HepG2 (cell line): ENCODE results near the gene PRSS2. TPM values are rescaled to one million over a fixed set of nuclear protein-coding genes. Genes with fewer than 3 reads are reported as not detected.

Source experiments
- ATAC-seq: fragments of 200-7000 bp; cut with Tn5 transposase; 3 replicates; pipeline ENCODE4 v1.9.1; 2020; ENCODE audit warnings: mild to moderate bottlenecking, moderate library complexity
- BruUV-seq: library from RNA; stranded (reverse); fragments of 400-500 nt; replicated peaks from 2 replicates; lab custom pipeline; 2021; lab: Mats Ljungman, UMichigan
- CTCF ChIA-PET: fragments of 300-600 bp; formaldehyde crosslinking; extraction: SDS; loops from one replicate; lab custom pipeline; 2021; ENCODE audit warnings: low total read pairs, inconsistent platforms, low intra/inter-chr PET ratio; lab: Yijun Ruan, JAX
- POLR2A ChIA-PET: fragments of 350-600 bp; sonication (Branson Sonifier 250); formaldehyde crosslinking; loops from one replicate; lab custom pipeline; 2020; ENCODE audit warnings: antibody characterized with exemption, inconsistent platforms; lab: Yijun Ruan, JAX
- DNase-seq: peaks from one replicate; pipeline ENCODE4 v3.0.0-alpha.2; 2015; ENCODE audit warnings: low spot score
- FAIRE-seq: peaks from 3 replicates; lab custom pipeline; 2011; peaks lifted over from hg19 to GRCh38; lab: Jason Lieb, UNC
- H2AFZ ChIP-seq: one replicate; pipeline ENCODE4 v1.6.1; 2011; ENCODE audit warnings: low read length, inconsistent platforms
- H3K27ac ChIP-seq: fragments of 300-600 bp; 3 replicates; pipeline ENCODE4 v1.8.0; 2011; ENCODE audit warnings: mixed run types, mild to moderate bottlenecking, mixed read lengths, low read length, inconsistent platforms; ENCODE audit not compliant: insufficient read depth; ENCODE audit errors: extremely low read length
- H3K27me3 ChIP-seq, 2 experiments: fragments of 200-600 bp in 1 of 2; 2 replicates in 1 of 2; 3 replicates in 1 of 2; pipeline versions ENCODE4 v1.6.0 to v1.8.0; 2011; ENCODE audit warnings: low read length in 2 of 2, mild to moderate bottlenecking in 2 of 2, moderate library complexity in 2 of 2, inconsistent platforms in 1 of 2; ENCODE audit not compliant: insufficient read depth in 2 of 2, control insufficient read depth in 1 of 2
- H3K36me3 ChIP-seq, 2 experiments: fragments of 200-600 bp in 1 of 2; replicated peaks in 1 of 2; 2 replicates in 1 of 2; 3 replicates in 1 of 2; pipeline versions ENCODE4 v1.5.1 to v1.8.0; 2011; ENCODE audit warnings: low read length in 2 of 2, inconsistent platforms in 1 of 2; ENCODE audit not compliant: insufficient read depth in 2 of 2, control insufficient read depth in 1 of 2
- H3K4me1 ChIP-seq: 2 replicates; pipeline ENCODE4 v1.5.1; 2012; ENCODE audit warnings: low read length, inconsistent platforms; ENCODE audit not compliant: insufficient read depth
- H3K4me2 ChIP-seq: 2 replicates; pipeline ENCODE4 v1.6.0; 2011; ENCODE audit warnings: low read depth, low read length, inconsistent platforms
- H3K4me3 ChIP-seq, 3 experiments: fragments of 200-600 bp in 1 of 3; sonication (generic), shearing (Covaris generic) in 1 of 3; replicated peaks in 1 of 3; 2 replicates each; pipeline ENCODE4 v1.5.1; 2011 to 2016; ENCODE audit warnings: low read length in 3 of 3, inconsistent platforms in 2 of 3, low read depth in 2 of 3, mild to moderate bottlenecking in 2 of 3, control low read depth in 1 of 3, mixed read lengths in 1 of 3; ENCODE audit not compliant: insufficient read depth in 1 of 3
- H3K79me2 ChIP-seq: one replicate; pipeline ENCODE4 v1.6.1; 2011; ENCODE audit warnings: low read length, inconsistent platforms; ENCODE audit not compliant: insufficient read depth
- H3K9ac ChIP-seq: 2 replicates; pipeline ENCODE4 v1.6.0; 2011; ENCODE audit warnings: mild to moderate bottlenecking, low read depth, low read length, inconsistent platforms; ENCODE audit not compliant: insufficient read depth
- H3K9me3 ChIP-seq: 2 replicates; pipeline ENCODE4 v1.5.1; 2012; ENCODE audit warnings: mild to moderate bottlenecking, low read length
- H4K20me1 ChIP-seq: 2 replicates; pipeline ENCODE4 v1.6.0; 2011; ENCODE audit warnings: inconsistent platforms, mild to moderate bottlenecking, low read length, moderate library complexity; ENCODE audit not compliant: insufficient read depth
- ADNP ChIP-seq: sonication (generic); formaldehyde crosslinking; IDR thresholded peaks from 2 replicates; pipeline ENCODE4 v1.4.0; 2020; ENCODE audit warnings: missing genetic modification reagents
- AKAP8 ChIP-seq: sonication (generic); formaldehyde crosslinking; IDR thresholded peaks from 2 replicates; pipeline ENCODE4 v1.5.1; 2020; ENCODE audit warnings: mild to moderate bottlenecking, missing genetic modification reagents
- CAMTA2 ChIP-seq: sonication (generic); formaldehyde crosslinking; IDR thresholded peaks from 2 replicates; pipeline ENCODE4 v1.4.0; 2020; ENCODE audit warnings: mild to moderate bottlenecking, missing genetic modification reagents, borderline replicate concordance
- HHEX ChIP-seq: IDR thresholded peaks from 2 replicates; pipeline ENCODE4 v1.6.1; 2016; ENCODE audit warnings: control low read depth
- HOXA3 ChIP-seq: sonication (generic); formaldehyde crosslinking; IDR thresholded peaks from 2 replicates; pipeline ENCODE4 v1.5.0; 2020; ENCODE audit warnings: missing genetic modification reagents
- MTA1 ChIP-seq: sonication (generic); formaldehyde crosslinking; IDR thresholded peaks from 2 replicates; pipeline ENCODE4 v1.4.0; 2020; ENCODE audit warnings: missing genetic modification reagents, mild to moderate bottlenecking, borderline replicate concordance
- NFE2 ChIP-seq: sonication (generic); formaldehyde crosslinking; IDR thresholded peaks from 2 replicates; pipeline ENCODE4 v1.4.0; 2020; ENCODE audit warnings: missing genetic modification reagents
- RARA ChIP-seq: IDR thresholded peaks from 2 replicates; pipeline ENCODE4 v1.6.1; 2016; ENCODE audit warnings: missing genetic modification reagents, missing compliant biosample characterization
- SMAD3 ChIP-seq: sonication (generic); formaldehyde crosslinking; IDR thresholded peaks from 2 replicates; pipeline ENCODE4 v1.4.0; 2020; ENCODE audit warnings: missing genetic modification reagents
- SP2 ChIP-seq: sonication (generic); formaldehyde crosslinking; IDR thresholded peaks from 2 replicates; pipeline ENCODE4 v1.5.1; 2020; ENCODE audit warnings: mild to moderate bottlenecking, missing genetic modification reagents
- TRIM24 ChIP-seq: sonication (generic); formaldehyde crosslinking; IDR thresholded peaks from 2 replicates; pipeline ENCODE4 v1.8.0; 2022; ENCODE audit warnings: mild to moderate bottlenecking, missing genetic modification reagents
- UBTF ChIP-seq: sonication (generic); formaldehyde crosslinking; IDR thresholded peaks from 2 replicates; pipeline ENCODE4 v1.4.0; 2020; ENCODE audit warnings: mild to moderate bottlenecking, missing genetic modification reagents
- ZNF343 ChIP-seq: sonication (generic); formaldehyde crosslinking; IDR thresholded peaks from 2 replicates; pipeline ENCODE4 v1.4.0; 2020; ENCODE audit warnings: mild to moderate bottlenecking, missing genetic modification reagents
- ZNF558 ChIP-seq: sonication (generic); formaldehyde crosslinking; IDR thresholded peaks from 2 replicates; pipeline ENCODE4 v1.9.0; 2022; ENCODE audit warnings: mild to moderate bottlenecking, missing genetic modification reagents, borderline replicate concordance
- ZNF850 ChIP-seq: sonication (generic); formaldehyde crosslinking; conservative IDR thresholded peaks from 2 replicates; pipeline ENCODE4 v1.9.0; 2021; ENCODE audit warnings: mild to moderate bottlenecking, missing genetic modification reagents
- WGBS: methylation state at CpG from one replicate; pipeline ENCODE4 v1.1.6; 2017; ENCODE audit warnings: low lambda C conversion rate; 5-methylcytosine and 5-hydroxymethylcytosine counted together
- in situ Hi-C: cut with HindIII; loops from 2 replicates; pipeline ENCODE4 v1.10.0; 2017; ENCODE audit warnings: low pct_unique_long_range_greater_than_20kb; ENCODE audit not compliant: extremely low pct_ligation_motif_present
- intact Hi-C: fragments of 100-400 bp; cut with micrococcal nuclease; formaldehyde crosslinking; loops from one replicate; pipeline ENCODE4 v1.10.0; 2022; ENCODE audit not compliant: unreplicated experiment
- polyA plus RNA-seq, 8 experiments: library from polyadenylated mRNA; depleted of rRNA in 3 of 8; stranded (reverse) in 7 of 8; unstranded in 1 of 8; fragments of >200 nt; fragmentation: Illumina TruSeq in 4 of 8; extraction: Trizol in 4 of 8; gene quantifications; 2 replicates each; pipeline versions ENCODE4 v1.2.1 to v1.2.3, GENCODE V29; 2011 to 2016; ENCODE audit warnings: low read depth in 4 of 8, missing spikeins in 1 of 8, mixed read lengths in 1 of 8; ENCODE audit not compliant: insufficient read depth in 1 of 8
- total RNA-seq, 5 experiments: library from RNA; depleted of rRNA; stranded (reverse); fragments of >200 nt; fragmentation: Illumina TruSeq; extraction: Trizol; gene quantifications; 2 replicates each; pipeline ENCODE4 v1.2.3, GENCODE V29; 2016; ENCODE audit warnings: low read depth in 1 of 5

The PRSS2 gene
- total and polyA plus RNA-seq, 2 of the 13 experiments (the other 11 are each of a cell fraction or from before 2014, with no cell fraction given), result not detected

DNA sequence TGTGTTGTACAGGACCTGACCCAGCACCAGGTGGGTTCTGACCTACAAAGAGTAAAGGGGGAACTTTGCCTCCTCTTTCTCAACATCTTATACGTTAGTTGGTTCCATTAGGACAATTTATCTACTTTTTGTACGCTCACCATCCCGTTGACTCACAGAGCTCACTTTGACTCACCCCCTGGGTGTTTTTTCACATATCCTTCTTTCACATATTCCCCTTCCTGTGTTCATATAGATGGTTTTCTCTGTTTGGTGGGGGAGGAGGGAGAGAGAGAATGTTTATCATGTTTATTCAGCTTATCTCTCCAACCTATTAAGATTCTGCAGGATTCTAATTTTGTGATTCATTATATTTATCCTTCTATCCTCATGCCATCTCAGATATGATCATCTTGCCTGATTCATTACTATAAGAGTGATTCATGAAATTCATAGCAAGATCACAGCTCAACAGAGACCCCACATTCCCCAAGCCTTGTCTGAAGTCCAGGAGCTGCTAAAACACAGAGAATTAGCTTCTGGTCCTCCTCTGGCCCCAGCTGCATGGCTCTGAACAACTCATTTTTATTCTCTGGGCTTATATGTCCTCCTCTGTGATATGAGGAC lies 37.2 kb downstream of the PRSS2 start:
- no peak overlapping the region for H3K4me3 ChIP-seq
- no peak for TF ChIP-seq MTA1
- no peak for TF ChIP-seq ZNF850 (CRISPR knock-in tag)
- no peak for TF ChIP-seq RARA (CRISPR knock-in tag)
- TF ChIP-seq CAMTA2 (CRISPR knock-in tag), result no peak
- no peak for TF ChIP-seq SP2 (CRISPR knock-in tag)
- TF ChIP-seq UBTF (CRISPR knock-in tag), result no peak
- no peak for TF ChIP-seq TRIM24 (CRISPR knock-in tag)
- no peak for TF ChIP-seq SMAD3 (CRISPR knock-in tag)
- TF ChIP-seq NFE2 (CRISPR knock-in tag), result no peak
- TF ChIP-seq ZNF558 (CRISPR knock-in tag), result no peak
- TF ChIP-seq HOXA3, result no peak
- TF ChIP-seq HHEX, result no peak
- no peak for TF ChIP-seq AKAP8 (CRISPR knock-in tag)
- no peak for TF ChIP-seq ZNF343 (CRISPR knock-in tag)
- no peak for TF ChIP-seq ADNP (CRISPR knock-in tag)
- 0% methylated on average over 3 of the region's 3 CpGs for WGBS
- no peak overlapping the region for H2AFZ ChIP-seq
- no TSS peak for BruUV-seq
- no peaks in the 10 kb centered on the region for H3K9me3 ChIP-seq
- H3K79me2 ChIP-seq, result no peaks in the 10 kb centered on the region
- FAIRE-seq (no peak), DNase-seq (no peak), ATAC-seq (no peak)
- ChIA-PET POLR2A (no interaction called here), CTCF (no interaction called here)
- H4K20me1 ChIP-seq, result no peaks in the 10 kb centered on the region
- no peak overlapping the region for H3K9ac ChIP-seq
- H3K36me3 ChIP-seq, result no peaks in the 10 kb centered on the region
- H3K27ac ChIP-seq, result no peak overlapping the region
- in situ Hi-C loops, result no loop called here
- no peaks in the 10 kb centered on the region for H3K4me1 ChIP-seq
- H3K4me2 ChIP-seq, result no peak overlapping the region
- H3K27me3 ChIP-seq, result no peaks in the 10 kb centered on the region
- intact Hi-C loops, result no loop called here
